ENCODE measurements around the gene COPG2.

The COPG2 gene

DNA sequence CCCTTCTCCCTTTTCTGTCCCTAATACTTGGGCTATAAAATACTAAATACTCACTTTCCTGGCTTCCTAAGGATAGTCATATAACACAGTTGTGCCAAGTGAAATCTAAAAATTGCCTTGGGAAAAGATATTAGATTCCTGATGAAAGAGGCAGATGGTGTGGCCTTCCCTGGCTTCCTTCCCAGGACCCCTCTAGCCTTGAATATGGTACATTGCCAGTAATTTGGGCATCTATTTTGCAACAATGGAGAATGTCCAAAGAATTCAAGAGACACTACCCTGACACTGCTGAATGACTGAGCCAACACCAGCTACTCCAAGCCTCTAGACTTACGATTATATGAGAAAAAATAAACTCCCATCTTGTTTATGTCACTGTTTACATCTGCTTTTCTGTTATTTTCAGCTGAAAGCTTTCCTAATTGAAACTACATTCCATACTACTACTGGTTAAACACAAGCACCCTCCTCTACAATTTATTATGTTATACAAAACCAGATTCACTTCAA lies 17.9 kb downstream of the COPG2 start:
- H3K4me3 ChIP-seq (ENCODE audit: low read depth, low read length), result no peak overlapping the region
- DNase-seq (ENCODE audit: low read depth), result no peak

DNA sequence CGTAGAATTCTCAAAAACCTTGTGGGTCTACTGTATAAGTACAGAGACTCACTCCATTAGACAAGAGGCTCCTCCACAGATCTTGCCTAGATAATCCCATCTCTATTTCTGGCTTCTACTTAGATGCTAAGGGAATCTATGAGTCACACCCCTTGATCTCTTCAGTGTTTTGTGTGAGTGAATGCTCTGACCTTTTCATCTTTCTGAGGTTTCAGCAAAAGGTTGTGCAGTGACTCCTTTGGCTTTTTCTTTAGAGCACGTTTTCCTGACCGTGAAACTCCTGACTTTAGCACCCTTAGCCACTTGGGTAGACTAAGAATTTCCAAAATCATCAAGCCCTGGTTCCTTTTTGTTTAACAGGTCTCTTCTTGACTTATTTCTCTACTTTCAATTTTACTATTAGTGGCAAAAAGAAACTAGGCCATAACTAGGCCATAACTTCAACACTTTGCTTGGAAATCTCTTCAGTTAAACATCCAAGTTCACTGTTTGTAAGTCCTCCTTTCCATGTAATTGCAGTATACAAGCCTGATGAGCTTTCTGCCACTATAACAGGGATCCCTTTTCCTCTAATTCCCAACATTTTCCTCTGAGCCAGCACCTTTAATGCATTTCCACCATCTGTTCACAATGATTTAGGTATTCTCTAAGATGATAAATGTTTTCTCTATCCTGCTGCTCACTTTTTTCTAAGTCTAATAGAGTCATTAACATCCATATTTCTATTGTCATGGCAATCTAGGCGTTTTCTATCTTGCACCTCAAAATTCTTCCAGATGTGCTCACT lies 19.4 kb downstream of the COPG2 start:
- no peak overlapping the region for H3K4me3 ChIP-seq (ENCODE audit: low read depth, low read length)
- DNase-seq (ENCODE audit: low read depth), result peak; percentile 44
- TF ChIP-seq, protein P1, sequence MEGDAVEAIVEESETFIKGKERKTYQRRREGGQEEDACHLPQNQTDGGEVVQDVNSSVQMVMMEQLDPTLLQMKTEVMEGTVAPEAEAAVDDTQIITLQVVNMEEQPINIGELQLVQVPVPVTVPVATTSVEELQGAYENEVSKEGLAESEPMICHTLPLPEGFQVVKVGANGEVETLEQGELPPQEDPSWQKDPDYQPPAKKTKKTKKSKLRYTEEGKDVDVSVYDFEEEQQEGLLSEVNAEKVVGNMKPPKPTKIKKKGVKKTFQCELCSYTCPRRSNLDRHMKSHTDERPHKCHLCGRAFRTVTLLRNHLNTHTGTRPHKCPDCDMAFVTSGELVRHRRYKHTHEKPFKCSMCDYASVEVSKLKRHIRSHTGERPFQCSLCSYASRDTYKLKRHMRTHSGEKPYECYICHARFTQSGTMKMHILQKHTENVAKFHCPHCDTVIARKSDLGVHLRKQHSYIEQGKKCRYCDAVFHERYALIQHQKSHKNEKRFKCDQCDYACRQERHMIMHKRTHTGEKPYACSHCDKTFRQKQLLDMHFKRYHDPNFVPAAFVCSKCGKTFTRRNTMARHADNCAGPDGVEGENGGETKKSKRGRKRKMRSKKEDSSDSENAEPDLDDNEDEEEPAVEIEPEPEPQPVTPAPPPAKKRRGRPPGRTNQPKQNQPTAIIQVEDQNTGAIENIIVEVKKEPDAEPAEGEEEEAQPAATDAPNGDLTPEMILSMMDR (IDR thresholded peaks at IDR 0.05; ENCODE audit: low read depth, low read length, missing control alignments), result no peak

More for the DNA sequence above, 17.9 kb downstream of the COPG2 start:
- TF ChIP-seq, protein P1 (IDR thresholded peaks at IDR 0.05; ENCODE audit: low read depth, low read length, missing control alignments), result no peak

DNA sequence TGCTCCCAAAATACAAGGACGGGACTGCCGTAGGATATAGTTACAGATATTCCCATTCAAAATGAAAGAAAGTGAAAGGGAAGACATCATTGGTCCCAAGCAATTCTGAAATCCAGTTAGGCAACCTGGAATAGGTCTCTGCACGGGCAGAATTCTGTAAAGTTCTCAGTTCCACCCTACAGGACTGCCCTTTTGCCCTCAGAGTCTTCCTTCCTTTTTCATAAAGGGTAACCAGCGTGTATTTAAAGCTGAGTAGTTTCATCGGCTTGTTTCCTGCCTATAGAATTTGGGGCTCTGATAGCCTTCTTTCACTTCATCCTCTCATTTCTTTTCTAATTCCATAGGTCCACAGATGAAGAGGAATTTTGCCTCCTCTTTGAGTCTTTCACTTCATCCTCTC lies 20.0 kb downstream of the COPG2 start:
- no peak overlapping the region for H3K4me3 ChIP-seq (ENCODE audit: low read depth, low read length)
- TF ChIP-seq, protein P1 (IDR thresholded peaks at IDR 0.05; ENCODE audit: low read depth, low read length, missing control alignments), result no peak

DNA sequence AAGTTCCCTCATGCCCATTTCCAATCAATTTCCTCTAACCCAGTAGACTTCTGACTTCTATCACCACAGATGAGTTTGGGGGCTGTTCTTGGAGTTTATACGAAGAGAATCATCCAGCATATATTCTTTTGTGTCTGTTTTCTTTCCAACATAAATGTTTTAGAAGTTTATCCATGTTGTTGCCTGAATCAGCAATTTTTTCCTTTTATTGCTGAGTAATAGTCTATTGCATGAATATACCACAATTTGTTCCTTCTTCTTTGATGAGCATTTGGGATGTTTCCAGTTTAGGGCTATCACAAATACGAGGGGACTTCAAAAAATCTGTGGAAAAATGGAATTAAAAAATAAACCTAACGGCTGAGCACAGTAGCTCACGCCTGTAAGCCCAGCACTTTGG lies 26.2 kb downstream of the COPG2 start:
- no peak for DNase-seq (ENCODE audit: low read depth)
- H3K4me3 ChIP-seq (ENCODE audit: low read depth, low read length), result no peak overlapping the region
- TF ChIP-seq, protein P1 (IDR thresholded peaks at IDR 0.05; ENCODE audit: low read depth, low read length, missing control alignments), result no peak

More for the DNA sequence above, 20.0 kb downstream of the COPG2 start:
- DNase-seq (ENCODE audit: low read depth), result no peak

DNA sequence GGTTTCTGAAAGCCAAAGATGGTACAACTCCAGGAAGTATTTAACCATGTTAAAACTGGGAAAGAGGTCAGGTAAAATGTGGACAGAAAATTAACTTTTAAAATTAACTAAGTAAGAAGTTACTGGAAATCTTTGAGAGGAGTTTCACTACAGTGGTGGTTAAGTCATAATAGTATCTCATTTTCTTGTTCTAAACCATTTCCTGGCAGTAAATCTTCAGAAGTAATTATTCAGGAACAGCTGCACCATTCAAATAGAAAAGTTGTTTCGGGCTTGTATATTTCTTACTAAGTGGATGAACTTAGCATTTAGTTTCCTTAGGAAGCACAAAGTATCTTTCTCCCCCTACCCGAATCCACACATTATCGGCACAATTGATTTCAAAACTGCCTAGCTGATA lies 27.1 kb downstream of the COPG2 start:
- DNase-seq (ENCODE audit: low read depth), result no peak
- TF ChIP-seq, protein P1 (IDR thresholded peaks at IDR 0.05; ENCODE audit: low read depth, low read length, missing control alignments), result no peak
- no peak overlapping the region for H3K4me3 ChIP-seq (ENCODE audit: low read depth, low read length)

DNA sequence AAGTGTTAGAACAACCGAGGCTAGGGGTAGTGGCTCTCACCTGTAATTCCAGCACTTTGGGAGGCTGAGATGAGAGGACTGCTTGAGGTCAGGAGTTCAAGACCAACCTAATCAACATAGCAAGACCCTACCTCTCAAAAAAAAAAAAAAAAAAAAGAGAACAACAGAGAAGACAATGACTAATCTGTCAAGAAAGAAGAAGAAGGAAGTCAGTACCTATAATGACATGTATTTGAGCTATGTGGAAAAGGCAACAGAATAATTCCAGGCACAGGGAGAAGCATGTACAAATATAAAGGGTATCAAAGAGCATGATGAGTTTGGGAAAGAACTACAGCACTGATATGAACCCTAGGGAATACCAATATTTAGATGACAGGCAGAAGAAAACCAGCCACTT lies 27.5 kb downstream of the COPG2 start:
- TF ChIP-seq, protein P1 (IDR thresholded peaks at IDR 0.05; ENCODE audit: low read depth, low read length, missing control alignments), result no peak
- H3K4me3 ChIP-seq (ENCODE audit: low read depth, low read length), result no peak overlapping the region
- no peak for DNase-seq (ENCODE audit: low read depth)

DNA sequence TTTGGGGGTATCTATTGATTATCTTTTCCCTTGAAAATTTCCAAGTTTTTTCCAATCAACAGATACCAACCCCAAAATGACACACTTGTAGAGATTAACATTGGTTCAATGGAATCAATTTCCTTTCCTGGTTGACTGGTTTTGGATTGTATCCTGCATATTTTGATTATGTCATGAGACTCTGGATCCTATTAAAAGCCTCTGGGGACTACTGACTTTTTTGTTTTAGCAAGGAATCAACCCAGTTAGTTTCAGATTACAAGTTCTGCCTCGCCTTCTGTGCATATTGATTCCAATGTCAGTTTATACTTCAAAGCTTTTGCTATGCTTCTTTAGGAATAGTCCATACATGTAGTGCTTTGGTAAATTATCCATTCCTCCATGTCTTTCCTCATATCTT lies 29.2 kb downstream of the COPG2 start:
- TF ChIP-seq, protein P1 (IDR thresholded peaks at IDR 0.05; ENCODE audit: low read depth, low read length, missing control alignments), result no peak
- DNase-seq (ENCODE audit: low read depth), result no peak

More for the DNA sequence above, 29.2 kb downstream of the COPG2 start:
- no peak overlapping the region for H3K4me3 ChIP-seq (ENCODE audit: low read depth, low read length)
